ENCODE results near the gene HTR5A. TPM values are rescaled to one million over a fixed set of nuclear protein-coding genes. Genes with fewer than 3 reads are reported as not detected.
"Not testable (repeated sequence)": the region's sequence is repeated elsewhere in the genome, so short reads cannot be mapped to it uniquely, and the experiment has no call there.

Gene HTR5A
- total RNA-seq, result 0.85 TPM
- polyA plus RNA-seq, result 2.6 TPM
- long read RNA-seq, donor 1, result 0 reads
- long read RNA-seq, donor 2, result 0 reads
- long read RNA-seq, donor 3, result 0 reads
- long read RNA-seq, donor 4, result 0 reads
- long read RNA-seq, donor 5, full-length matches to known transcripts, result 1 of 1 reads
- long read RNA-seq, donor 5, partial matches to known transcripts, result 0 of 1 reads
- long read RNA-seq, donor 5, other reads (novel, unspliced or antisense), result 0 of 1 reads
- long read RNA-seq, donor 6, result 0 reads
- long read RNA-seq, donor 7, result 0 reads
- long read RNA-seq, donor 8, result 0 reads
- long read RNA-seq, donor 9, result 0 reads
- long read RNA-seq, donor 10, result 0 reads

- 5% methylated on average over 48 of the region's 48 CpGs for WGBS
- peak; percentile 71 to 94 (median 89) for DNase-seq (ENCODE audit: low read depth in 6 of 9, low spot score in 9 of 9)
- Histone ChIP-seq H3K27ac (ENCODE audit: low read depth in 1 of 2, low read length in 1 of 2) (no peak within 1 kb of the TSS), H3K4me1 (ENCODE audit: control insufficient read depth in 2 of 2, insufficient read depth in 2 of 2, low read length in 2 of 2) (peaks cover 8 to 11% of the 10 kb centered on the region in 2 donors), H3K36me3 (ENCODE audit: control insufficient read depth in 2 of 2, insufficient read depth in 2 of 2, low read length in 1 of 2) (no peaks in the 10 kb centered on the region), H3K9me3 (ENCODE audit: control insufficient read depth in 2 of 2, insufficient read depth in 1 of 2, low read length in 1 of 2) (peaks cover 0 to 17% of the 10 kb centered on the region in 2 donors), H3K4me3 (ENCODE audit: low read length in 2 of 2) (peak within 1 kb of the TSS in 1 of 2 donors; percentile 35), H3K27me3 (ENCODE audit: control insufficient read depth in 2 of 2, insufficient read depth in 1 of 2, low read length in 1 of 2) (peaks cover 20 to 27% of the 10 kb centered on the region in 2 donors)
Measured at GRCh38 chr7:155069992-155070751, at the start of gene HTR5A. HTR5A (plus strand) TSS chr7:155070324; CDS start chr7:155070900, 576 bp downstream.

DNA sequence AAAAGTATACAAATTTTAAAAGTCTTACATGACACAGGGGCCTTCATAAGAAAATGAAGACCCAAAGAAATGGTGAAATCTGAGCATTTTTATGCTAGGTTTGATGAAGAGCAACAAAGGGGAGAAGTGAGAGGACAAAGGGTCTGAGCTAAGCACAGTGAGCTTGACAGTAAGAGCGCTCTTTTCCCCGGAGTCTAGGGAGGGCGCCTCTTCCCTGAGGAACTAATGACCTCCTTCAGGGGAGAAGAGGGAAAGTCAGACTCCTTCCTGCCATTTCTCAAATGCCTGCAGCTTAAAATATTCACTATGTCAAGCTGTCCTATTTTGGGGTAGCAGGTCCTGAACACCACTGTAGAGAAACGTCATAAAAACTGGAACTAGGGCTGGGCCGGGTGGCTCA lies 49.1 kb upstream of the HTR5A start:
- 73% methylated on average over 5 of the region's 5 CpGs for WGBS
- no peaks in the 10 kb centered on the region for H3K36me3 ChIP-seq (ENCODE audit: control insufficient read depth in 2 of 2, insufficient read depth in 2 of 2, low read length in 1 of 2)
- H3K4me3 ChIP-seq (ENCODE audit: low read length in 2 of 2), result no peak overlapping the region
- H3K27me3 ChIP-seq (ENCODE audit: control insufficient read depth in 2 of 2, insufficient read depth in 1 of 2, low read length in 1 of 2), result peaks cover 0 to 3% of the 10 kb centered on the region in 2 donors
- no peaks in the 10 kb centered on the region for H3K9me3 ChIP-seq (ENCODE audit: control insufficient read depth in 2 of 2, insufficient read depth in 1 of 2, low read length in 1 of 2)
- no peak overlapping the region for H3K27ac ChIP-seq (ENCODE audit: low read depth in 1 of 2, low read length in 1 of 2)
- H3K4me1 ChIP-seq (ENCODE audit: control insufficient read depth in 2 of 2, insufficient read depth in 2 of 2, low read length in 2 of 2), result no peaks in the 10 kb centered on the region
- DNase-seq (ENCODE audit: low read depth in 6 of 9, low spot score in 9 of 9), result no peak

- WGBS, result 75% methylated on average over 7 of the region's 7 CpGs
- Histone ChIP-seq H3K36me3 (ENCODE audit: control insufficient read depth in 2 of 2, insufficient read depth in 2 of 2, low read length in 1 of 2) (no peaks in the 10 kb centered on the region), H3K4me3 (ENCODE audit: low read length in 2 of 2) (no peak overlapping the region), H3K27ac (ENCODE audit: low read depth in 1 of 2, low read length in 1 of 2) (no peak overlapping the region), H3K4me1 (ENCODE audit: control insufficient read depth in 2 of 2, insufficient read depth in 2 of 2, low read length in 2 of 2) (no peaks in the 10 kb centered on the region), H3K27me3 (ENCODE audit: control insufficient read depth in 2 of 2, insufficient read depth in 1 of 2, low read length in 1 of 2) (peaks cover 0 to 3% of the 10 kb centered on the region in 2 donors), H3K9me3 (ENCODE audit: control insufficient read depth in 2 of 2, insufficient read depth in 1 of 2, low read length in 1 of 2) (no peaks in the 10 kb centered on the region)
- DNase-seq (ENCODE audit: low read depth in 6 of 9, low spot score in 9 of 9), result no peak
Measured at GRCh38 chr7:155021699-155022145, 48.4 kb upstream of the HTR5A start.

DNA sequence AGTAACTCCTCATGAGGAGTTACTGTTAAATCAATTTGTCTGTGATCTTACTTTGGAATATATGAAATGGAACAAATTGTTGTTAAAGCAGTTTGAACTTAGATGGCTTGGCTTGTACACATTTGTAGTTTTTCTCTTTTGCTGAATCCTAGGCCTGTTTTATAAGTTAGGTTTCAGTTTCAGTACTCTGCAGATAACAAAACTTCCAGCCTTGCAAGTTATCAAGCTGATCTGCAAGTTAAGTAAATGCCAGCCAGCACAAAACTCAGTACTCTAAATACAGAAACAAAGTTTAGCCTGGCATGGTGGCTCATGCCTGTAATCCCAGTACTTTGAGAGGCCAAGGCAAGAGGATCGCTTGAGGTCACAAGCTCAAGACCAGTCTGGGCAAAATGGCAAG lies 42.2 kb upstream of the HTR5A start:
- Histone ChIP-seq H3K27ac (ENCODE audit: low read depth in 1 of 2, low read length in 1 of 2) (peak overlapping the region in 1 of 2 donors; percentile 42), H3K9me3 (ENCODE audit: control insufficient read depth in 2 of 2, insufficient read depth in 1 of 2, low read length in 1 of 2) (no peaks in the 10 kb centered on the region), H3K27me3 (ENCODE audit: control insufficient read depth in 2 of 2, insufficient read depth in 1 of 2, low read length in 1 of 2) (peaks cover 0 to 2% of the 10 kb centered on the region in 2 donors), H3K4me1 (ENCODE audit: control insufficient read depth in 2 of 2, insufficient read depth in 2 of 2, low read length in 2 of 2) (peaks cover 0 to 4% of the 10 kb centered on the region in 2 donors), H3K36me3 (ENCODE audit: control insufficient read depth in 2 of 2, insufficient read depth in 2 of 2, low read length in 1 of 2) (no peaks in the 10 kb centered on the region), H3K4me3 (ENCODE audit: low read length in 2 of 2) (no peak overlapping the region)
- peak in 1 of 9 donors; percentile 30 for DNase-seq (ENCODE audit: low read depth in 6 of 9, low spot score in 9 of 9)
- WGBS, result 93% methylated on average over 1 of the region's 1 CpG

GRCh38 chr7:155032978-155033377 lies 37.1 kb upstream of the HTR5A start:
- Histone ChIP-seq H3K36me3 (ENCODE audit: control insufficient read depth in 2 of 2, insufficient read depth in 2 of 2, low read length in 1 of 2) (no peaks in the 10 kb centered on the region), H3K4me1 (ENCODE audit: control insufficient read depth in 2 of 2, insufficient read depth in 2 of 2, low read length in 2 of 2) (peaks cover 0 to 2% of the 10 kb centered on the region in 2 donors), H3K27ac (ENCODE audit: low read depth in 1 of 2, low read length in 1 of 2) (no peak overlapping the region), H3K9me3 (ENCODE audit: control insufficient read depth in 2 of 2, insufficient read depth in 1 of 2, low read length in 1 of 2) (no peaks in the 10 kb centered on the region), H3K27me3 (ENCODE audit: control insufficient read depth in 2 of 2, insufficient read depth in 1 of 2, low read length in 1 of 2) (no peaks in the 10 kb centered on the region), H3K4me3 (ENCODE audit: low read length in 2 of 2) (no peak overlapping the region)
- WGBS, result 87% methylated on average over 6 of the region's 6 CpGs
- DNase-seq (ENCODE audit: low read depth in 6 of 9, low spot score in 9 of 9), result no peak

- H3K27me3 ChIP-seq (ENCODE audit: control insufficient read depth in 2 of 2, insufficient read depth in 1 of 2, low read length in 1 of 2); DNase-seq (ENCODE audit: low read depth in 6 of 9, low spot score in 9 of 9); H3K36me3 ChIP-seq (ENCODE audit: control insufficient read depth in 2 of 2, insufficient read depth in 2 of 2, low read length in 1 of 2); H3K27ac ChIP-seq (ENCODE audit: low read depth in 1 of 2, low read length in 1 of 2); H3K4me1 ChIP-seq (ENCODE audit: control insufficient read depth in 2 of 2, insufficient read depth in 2 of 2, low read length in 2 of 2); H3K4me3 ChIP-seq (ENCODE audit: low read length in 2 of 2); H3K9me3 ChIP-seq (ENCODE audit: control insufficient read depth in 2 of 2, insufficient read depth in 1 of 2, low read length in 1 of 2): not testable (repeated sequence)
- WGBS, result 97% methylated on average over 15 of the region's 15 CpGs
Measured at GRCh38 chr7:155034495-155034894, 35.6 kb upstream of the HTR5A start.

- DNase-seq (ENCODE audit: low read depth in 6 of 9, low spot score in 9 of 9), result no peak
- Histone ChIP-seq H3K27me3 (ENCODE audit: control insufficient read depth in 2 of 2, insufficient read depth in 1 of 2, low read length in 1 of 2) (no peaks in the 10 kb centered on the region), H3K4me1 (ENCODE audit: control insufficient read depth in 2 of 2, insufficient read depth in 2 of 2, low read length in 2 of 2) (no peaks in the 10 kb centered on the region), H3K9me3 (ENCODE audit: control insufficient read depth in 2 of 2, insufficient read depth in 1 of 2, low read length in 1 of 2) (no peaks in the 10 kb centered on the region), H3K36me3 (ENCODE audit: control insufficient read depth in 2 of 2, insufficient read depth in 2 of 2, low read length in 1 of 2) (no peaks in the 10 kb centered on the region), H3K4me3 (ENCODE audit: low read length in 2 of 2) (no peak overlapping the region), H3K27ac (ENCODE audit: low read depth in 1 of 2, low read length in 1 of 2) (no peak overlapping the region)
- WGBS, result 92% methylated on average over 4 of the region's 4 CpGs
Measured at GRCh38 chr7:155038335-155038734, 31.8 kb upstream of the HTR5A start.

DNA sequence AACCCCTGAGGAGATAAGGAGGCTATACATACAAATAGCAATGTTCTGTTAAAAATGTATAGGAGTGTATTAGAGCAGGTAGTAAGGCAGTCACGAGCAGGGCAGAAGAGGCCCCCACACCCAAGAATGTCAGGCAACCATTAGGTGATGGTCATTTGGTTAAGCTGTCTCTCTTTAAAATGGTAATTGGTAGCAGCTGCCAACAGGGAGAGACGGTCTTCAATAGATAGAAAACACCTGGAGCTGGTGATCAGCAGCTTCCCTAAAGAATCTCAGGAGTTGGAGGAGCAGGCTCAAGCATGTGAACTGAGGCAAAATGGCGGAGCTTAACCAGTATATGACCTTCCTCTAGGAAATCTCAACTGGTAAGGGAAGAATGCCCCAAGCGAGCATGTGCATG lies 26.4 kb upstream of the HTR5A start:
- 83% methylated on average over 4 of the region's 4 CpGs for WGBS
- no peak overlapping the region for H3K27ac ChIP-seq (ENCODE audit: low read depth in 1 of 2, low read length in 1 of 2)
- no peak overlapping the region for H3K4me3 ChIP-seq (ENCODE audit: low read length in 2 of 2)
- no peaks in the 10 kb centered on the region for H3K36me3 ChIP-seq (ENCODE audit: control insufficient read depth in 2 of 2, insufficient read depth in 2 of 2, low read length in 1 of 2)
- no peak for DNase-seq (ENCODE audit: low read depth in 6 of 9, low spot score in 9 of 9)
- no peaks in the 10 kb centered on the region for H3K9me3 ChIP-seq (ENCODE audit: control insufficient read depth in 2 of 2, insufficient read depth in 1 of 2, low read length in 1 of 2)
- no peaks in the 10 kb centered on the region for H3K27me3 ChIP-seq (ENCODE audit: control insufficient read depth in 2 of 2, insufficient read depth in 1 of 2, low read length in 1 of 2)
- no peaks in the 10 kb centered on the region for H3K4me1 ChIP-seq (ENCODE audit: control insufficient read depth in 2 of 2, insufficient read depth in 2 of 2, low read length in 2 of 2)

DNA sequence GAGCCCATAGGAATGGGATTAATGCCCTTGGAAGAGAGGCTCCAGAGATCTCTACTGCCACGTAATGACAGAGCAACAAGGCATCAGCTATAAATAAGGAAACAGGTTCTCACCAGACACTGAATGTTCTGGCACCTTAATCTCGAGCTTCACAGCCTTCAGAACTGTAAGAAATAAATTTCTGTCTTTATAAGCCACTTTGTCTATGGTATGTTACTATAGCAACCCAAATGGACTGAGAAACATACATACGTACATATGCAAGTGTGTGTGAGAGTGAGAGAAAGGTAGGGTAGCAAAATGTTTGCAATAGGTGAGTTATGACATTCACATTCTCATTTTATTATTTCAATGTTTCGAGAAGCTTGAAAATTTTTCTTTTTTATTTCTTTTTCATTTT lies 22.1 kb upstream of the HTR5A start:
- WGBS, result 82% methylated on average over 4 of the region's 4 CpGs
- H3K4me1 ChIP-seq (ENCODE audit: control insufficient read depth in 2 of 2, insufficient read depth in 2 of 2, low read length in 2 of 2), result no peaks in the 10 kb centered on the region
- no peak for DNase-seq (ENCODE audit: low read depth in 6 of 9, low spot score in 9 of 9)
- H3K27me3 ChIP-seq (ENCODE audit: control insufficient read depth in 2 of 2, insufficient read depth in 1 of 2, low read length in 1 of 2), result no peaks in the 10 kb centered on the region
- no peak overlapping the region for H3K27ac ChIP-seq (ENCODE audit: low read depth in 1 of 2, low read length in 1 of 2)
- H3K4me3 ChIP-seq (ENCODE audit: low read length in 2 of 2), result no peak overlapping the region
- H3K9me3 ChIP-seq (ENCODE audit: control insufficient read depth in 2 of 2, insufficient read depth in 1 of 2, low read length in 1 of 2), result no peaks in the 10 kb centered on the region
- H3K36me3 ChIP-seq (ENCODE audit: control insufficient read depth in 2 of 2, insufficient read depth in 2 of 2, low read length in 1 of 2), result no peaks in the 10 kb centered on the region
